Prostate gland (tissue), 2 donors: ENCODE data around the gene ZNF540. TPM values are rescaled to one million over a fixed set of nuclear protein-coding genes. Genes with fewer than 3 reads are reported as not detected.

Source experiments
- DNase-seq: peaks from one replicate; pipeline ENCODE4 v3.0.0-alpha.2; 2019; ENCODE audit warnings: low spot score
- H3K27ac ChIP-seq, 2 donors: fragments of 200-600 bp; sonication (generic); 2 replicates each; pipeline ENCODE4 v1.5.1; 2017 to 2019
- H3K27me3 ChIP-seq: fragments of 200-600 bp; sonication (generic); replicated peaks from 2 replicates; pipeline ENCODE4 v1.5.1; 2019; ENCODE audit not compliant: insufficient read depth
- H3K36me3 ChIP-seq, 2 donors: fragments of 200-600 bp; sonication (generic); 1 replicate in 1 of 2; 2 replicates in 1 of 2; pipeline versions ENCODE4 v1.5.1 to v1.8.1; 2017 to 2019
- H3K4me1 ChIP-seq: fragments of 200-600 bp; sonication (generic); replicated peaks from 2 replicates; pipeline ENCODE4 v1.5.1; 2019
- H3K4me3 ChIP-seq, 2 donors: fragments of 200-600 bp; sonication (generic); 2 replicates each; pipeline ENCODE4 v1.5.1; 2017 to 2019
- H3K9me3 ChIP-seq: fragments of 200-600 bp; sonication (generic); 2 replicates; pipeline ENCODE4 v1.5.1; 2017
- CTCF ChIP-seq, 4 experiments: fragments of 200-600 bp in 2 of 4; fragments of 450-650 bp in 2 of 4; sonication (generic) in 2 of 4; IDR thresholded peaks; 1 replicate in 3 of 4; 2 replicates in 1 of 4; pipeline ENCODE4 v1.5.1; 2016 to 2019; ENCODE audit warnings: antibody characterized with exemption in 4 of 4, mild to moderate bottlenecking in 2 of 4, moderate library complexity in 2 of 4
- POLR2A ChIP-seq: fragments of 450-650 bp; IDR thresholded peaks from one replicate; pipeline ENCODE4 v1.6.1; 2016; ENCODE audit warnings: antibody characterized with exemption, mild to moderate bottlenecking
- POLR2AphosphoS5 ChIP-seq: sonication (generic); formaldehyde crosslinking; IDR thresholded peaks from one replicate; pipeline ENCODE4 v1.6.1; 2017; ENCODE audit warnings: antibody characterized with exemption
- WGBS: methylation state at CpG from one replicate; pipeline ENCODE4 v1.1.5; 2018; 5-methylcytosine and 5-hydroxymethylcytosine counted together
- intact Hi-C: fragments of 100-400 bp; cut with DNase I; formaldehyde crosslinking; loops from one replicate; pipeline ENCODE4 v1.14.2; 2022
- total RNA-seq, 2 donors: library from RNA; depleted of rRNA; stranded (reverse); fragments of >200 nt; gene quantifications; one replicate each; pipeline ENCODE4 v1.1.0, GENCODE V29; 2016

Gene ZNF540
- total RNA-seq, 2 donors from 2014 or later: 2.9 to 3.1 TPM

GRCh38 chr19:37635076-37636056 lies 40.7 kb downstream of the ZNF540 start:
- 98% methylated on average over 11 of the region's 11 CpGs for WGBS
- intact Hi-C loops: no loop called here
- H3K9me3 ChIP-seq: no peaks in the 10 kb centered on the region
- no peak for DNase-seq
- no peaks in the 10 kb centered on the region for H3K4me1 ChIP-seq
- no peak overlapping the region for H3K4me3 ChIP-seq
- H3K27me3 ChIP-seq: no peaks in the 10 kb centered on the region
- H3K27ac ChIP-seq: no peak overlapping the region
- TF ChIP-seq POLR2AphosphoS5: no peak
- no peak for TF ChIP-seq POLR2A
- TF ChIP-seq CTCF (IDR thresholded peaks at IDR 0.05): no peak
- peaks cover 7 to 17% of the 10 kb centered on the region in 2 donors for H3K36me3 ChIP-seq

GRCh38 chr19:37654118-37654517 lies 59.4 kb downstream of the ZNF540 start:
- no peak for TF ChIP-seq POLR2AphosphoS5
- TF ChIP-seq POLR2A: no peak
- no peak for TF ChIP-seq CTCF (IDR thresholded peaks at IDR 0.05)
- Histone ChIP-seq H3K36me3 (no peaks in the 10 kb centered on the region), H3K4me3 (peak overlapping the region; percentile 71 to 80), H3K27me3 (no peaks in the 10 kb centered on the region), H3K27ac (peak overlapping the region; percentile 95 to 98), H3K9me3 (no peaks in the 10 kb centered on the region), H3K4me1 (no peaks in the 10 kb centered on the region)
- intact Hi-C loops: loop anchor here (10.0 kb wide), 1 partner anchor 279 kb away; the partner anchor contains the start of gene ZNF527
- no peak for DNase-seq
- 1% methylated on average over 5 of the region's 5 CpGs for WGBS

- intact Hi-C loops: loop anchor here (5.0 to 10.0 kb wide), 2 partner anchors 38 to 280 kb away; partner anchors contain the start of gene ZNF527
- peak; percentile 5 for DNase-seq
- WGBS: 2% methylated on average over 40 of the region's 40 CpGs
- no peaks in the 10 kb centered on the region for H3K27me3 ChIP-seq
- peak overlapping the region; percentile 71 to 80 for H3K4me3 ChIP-seq
- no peaks in the 10 kb centered on the region for H3K9me3 ChIP-seq
- H3K27ac ChIP-seq: peak overlapping the region; percentile 95 to 98
- TF ChIP-seq POLR2A (no peak), POLR2AphosphoS5 (no peak), CTCF (IDR thresholded peaks at IDR 0.05) (no peak)
- no peaks in the 10 kb centered on the region for H3K36me3 ChIP-seq
- H3K4me1 ChIP-seq: no peaks in the 10 kb centered on the region
Measured at GRCh38 chr19:37654629-37655300, 60.1 kb downstream of the ZNF540 start.

GRCh38 chr19:37655301-37655688 lies 60.6 kb downstream of the ZNF540 start, which contains the start of gene ZFP30:
ZFP30 (minus strand) TSS chr19:37655465; CDS start chr19:37647822, 7,643 bp downstream.
- under 1% methylated on average over 21 of the region's 34 CpGs for WGBS
- intact Hi-C loops: loop anchor here (5.0 to 10.0 kb wide), 2 partner anchors 37 to 280 kb away; partner anchors contain the start of gene ZNF527
- Histone ChIP-seq H3K36me3 (no peaks in the 10 kb centered on the region), H3K4me1 (no peaks in the 10 kb centered on the region), H3K9me3 (no peaks in the 10 kb centered on the region), H3K27ac (peak within 1 kb of the TSS; percentile 95 to 98), H3K27me3 (no peaks in the 10 kb centered on the region), H3K4me3 (peak within 1 kb of the TSS; percentile 71 to 80)
- peak; percentile 92 for DNase-seq
- TF ChIP-seq CTCF (IDR thresholded peaks at IDR 0.05) (no peak), POLR2AphosphoS5 (peak; percentile 60), POLR2A (no peak)
